ENCODE data around the gene KRTCAP2.
A peak's percentile ranks its signal among the peaks of the same experiment; 100 is the strongest.
"Not testable (repeated sequence)": the region's sequence is repeated elsewhere in the genome, so short reads cannot be mapped to it uniquely, and the experiment has no call there.

KRTCAP2 gene

DNA sequence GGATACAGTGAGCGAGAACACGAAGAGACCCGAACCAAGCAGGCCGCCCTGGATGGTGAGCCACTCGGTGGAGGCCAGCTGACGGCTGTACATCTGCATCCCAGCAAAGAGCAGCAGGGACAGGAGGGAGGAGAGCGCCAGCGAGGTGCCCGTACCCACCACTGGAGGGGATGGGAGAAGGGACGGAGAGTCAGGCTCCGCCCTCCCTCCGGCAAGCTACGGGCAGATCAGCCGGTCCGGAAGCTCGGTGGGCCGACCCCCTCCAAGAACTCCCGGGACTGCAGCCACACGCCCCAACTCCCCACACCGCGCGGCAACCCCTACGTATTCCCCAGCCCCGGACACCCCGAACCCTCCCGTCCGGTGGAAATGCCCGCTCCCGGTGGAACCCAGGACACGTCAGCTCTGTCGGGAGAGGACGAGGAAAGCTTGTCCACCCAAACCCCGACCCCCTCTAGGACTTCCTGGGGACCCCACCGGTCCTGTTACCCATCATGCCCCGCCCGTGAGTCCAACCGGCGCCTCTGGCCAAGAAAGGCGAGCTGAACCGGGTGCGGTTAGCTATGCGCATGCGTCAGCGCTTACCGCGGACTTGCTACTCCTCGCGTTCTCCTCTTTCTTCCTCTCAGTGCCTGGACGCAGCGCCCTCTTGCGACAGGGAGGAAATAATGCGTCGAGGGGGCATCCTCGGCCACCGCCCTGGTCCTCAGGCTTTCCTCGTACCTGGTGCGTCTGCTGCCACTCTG lies at the start of gene KRTCAP2:
KRTCAP2 (minus strand) TSS at position 573 of the 746 bp plus-strand sequence; CDS start at position 493, 80 bp downstream.
- DNase-seq (ENCODE audit: low read depth in 2 of 2): peak; percentile 92 to 93

DNA sequence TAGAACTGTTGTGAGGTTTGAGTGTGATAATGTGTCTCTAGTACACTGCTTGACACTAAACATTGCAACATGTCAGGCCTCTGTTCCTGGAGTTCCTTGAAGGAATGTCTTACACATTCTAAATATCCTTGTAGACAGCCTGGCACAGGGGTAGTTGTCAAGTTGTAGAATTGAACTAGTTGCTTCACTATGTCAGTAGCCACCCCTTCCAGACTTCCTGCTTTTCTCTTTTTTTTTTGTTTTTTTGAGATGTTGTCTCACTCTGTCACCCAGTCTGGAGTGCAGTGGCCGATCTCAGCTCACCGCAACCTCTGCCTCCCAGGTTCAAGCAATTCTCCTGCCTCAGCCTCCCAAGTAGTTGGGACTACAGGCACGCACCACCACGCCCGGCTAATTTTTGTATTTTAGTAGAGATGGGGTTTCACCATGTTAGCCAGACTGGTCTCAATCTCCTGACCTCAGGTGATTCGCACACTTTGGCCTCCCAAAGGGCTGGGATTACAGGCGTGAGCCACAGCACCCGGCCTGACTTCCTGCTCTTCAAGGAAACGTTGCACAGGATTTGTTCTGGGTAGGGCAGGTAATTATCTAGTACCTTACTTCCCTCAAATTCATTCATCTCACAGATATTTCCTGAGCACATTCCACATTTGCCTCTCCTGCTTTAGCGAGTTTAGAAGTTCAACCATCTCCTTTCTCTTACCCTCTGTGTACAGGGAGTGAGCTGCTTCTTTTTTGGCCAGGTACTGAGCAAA lies 47.3 kb upstream of the KRTCAP2 start:
- not testable (repeated sequence) for DNase-seq (ENCODE audit: low read depth in 2 of 2)

DNA sequence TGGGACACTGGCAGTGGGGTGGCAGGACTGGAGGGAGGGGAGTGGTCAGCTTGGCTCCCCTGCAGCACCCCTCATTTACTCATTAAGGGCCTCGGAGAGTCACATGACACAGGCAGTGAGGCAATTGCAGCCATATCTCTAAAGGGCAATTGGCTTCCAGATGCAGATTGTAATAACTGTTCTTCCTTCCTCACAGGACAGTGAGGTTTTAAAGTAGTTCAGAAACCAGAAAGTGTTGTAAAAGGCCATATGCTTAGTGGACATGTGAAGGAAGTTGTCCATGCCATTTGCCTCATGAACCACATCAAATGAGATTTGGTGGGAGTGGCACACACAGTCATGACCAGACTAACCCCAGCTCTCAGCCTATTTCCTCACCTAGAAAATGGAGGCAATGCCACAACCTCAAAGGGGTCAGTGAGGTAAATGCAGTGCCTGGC lies 46.5 kb upstream of the KRTCAP2 start:
- no peak for DNase-seq (ENCODE audit: low read depth in 2 of 2)

DNA sequence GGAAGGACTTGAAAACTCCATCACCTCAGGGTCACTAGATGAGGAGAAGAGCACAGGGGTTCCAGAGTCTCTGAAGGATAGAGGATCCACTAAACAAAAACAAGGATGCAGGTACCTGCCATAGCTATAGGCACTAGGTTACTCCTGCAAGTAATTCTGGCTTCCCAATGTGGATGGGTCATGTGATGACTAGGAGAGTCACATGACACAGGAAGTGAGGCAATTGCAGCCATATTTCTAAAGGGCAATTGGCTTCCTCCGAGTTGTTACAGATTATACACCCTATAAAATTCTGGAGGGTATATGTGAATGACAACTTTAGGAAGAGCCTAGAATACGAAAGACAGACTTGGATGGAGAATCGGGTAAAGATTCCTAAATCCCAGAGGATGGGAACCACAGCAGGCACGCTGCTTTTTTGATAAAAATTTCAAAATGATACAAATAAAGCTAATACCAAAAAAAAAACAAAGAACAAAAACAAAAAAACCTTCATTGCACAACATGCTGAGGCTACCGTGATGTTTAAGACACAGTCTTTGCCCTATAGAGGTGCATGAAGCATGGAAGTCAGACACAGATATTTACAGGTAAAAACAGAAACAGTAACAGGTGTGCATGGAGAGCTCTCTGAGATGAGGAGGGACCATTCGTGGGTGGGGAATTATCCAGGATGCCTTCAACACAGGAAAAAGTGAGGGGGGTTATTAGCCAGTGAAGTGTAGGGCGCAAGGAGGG lies 45.9 kb upstream of the KRTCAP2 start:
- DNase-seq (ENCODE audit: low read depth in 2 of 2): no peak

DNA sequence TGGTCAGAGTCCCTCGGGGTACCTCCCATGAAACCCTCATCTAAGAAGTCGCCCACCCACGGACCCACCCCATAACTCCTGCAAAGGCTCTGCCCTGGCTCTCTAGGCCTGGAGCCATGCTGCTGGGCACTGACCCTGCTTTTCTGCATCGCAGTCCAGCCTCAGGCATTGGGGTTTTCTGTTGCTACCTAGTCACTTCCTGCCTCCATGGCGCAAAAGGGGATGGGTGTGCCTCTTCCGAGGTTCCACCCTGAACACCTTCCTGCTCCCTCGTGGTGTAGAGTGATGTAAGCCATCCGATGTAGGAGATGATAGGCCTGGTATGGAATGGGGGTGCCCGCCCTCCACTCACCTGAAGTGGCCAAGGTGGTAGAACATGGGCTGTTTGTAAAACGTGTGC lies 41.6 kb upstream of the KRTCAP2 start:
- DNase-seq (ENCODE audit: low read depth in 2 of 2): not testable (repeated sequence)

DNA sequence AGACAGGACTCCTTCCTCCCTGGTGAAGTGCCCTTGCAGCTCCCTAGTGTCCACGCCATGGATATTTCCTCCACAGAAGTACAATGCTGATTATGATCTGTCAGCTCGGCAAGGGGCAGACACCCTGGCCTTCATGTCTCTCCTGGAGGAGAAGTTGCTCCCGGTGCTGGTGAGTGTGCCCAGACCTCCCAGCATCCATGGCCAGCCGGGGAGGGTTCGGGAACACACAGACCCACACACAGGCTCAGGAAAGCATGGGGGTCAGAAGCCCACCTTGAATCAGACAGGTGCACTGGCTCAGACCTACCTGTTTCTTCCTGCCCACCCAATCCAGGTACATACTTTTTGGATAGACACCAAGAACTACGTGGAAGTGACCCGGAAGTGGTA lies 38.9 kb upstream of the KRTCAP2 start:
- not testable (repeated sequence) for DNase-seq (ENCODE audit: low read depth in 2 of 2)

DNA sequence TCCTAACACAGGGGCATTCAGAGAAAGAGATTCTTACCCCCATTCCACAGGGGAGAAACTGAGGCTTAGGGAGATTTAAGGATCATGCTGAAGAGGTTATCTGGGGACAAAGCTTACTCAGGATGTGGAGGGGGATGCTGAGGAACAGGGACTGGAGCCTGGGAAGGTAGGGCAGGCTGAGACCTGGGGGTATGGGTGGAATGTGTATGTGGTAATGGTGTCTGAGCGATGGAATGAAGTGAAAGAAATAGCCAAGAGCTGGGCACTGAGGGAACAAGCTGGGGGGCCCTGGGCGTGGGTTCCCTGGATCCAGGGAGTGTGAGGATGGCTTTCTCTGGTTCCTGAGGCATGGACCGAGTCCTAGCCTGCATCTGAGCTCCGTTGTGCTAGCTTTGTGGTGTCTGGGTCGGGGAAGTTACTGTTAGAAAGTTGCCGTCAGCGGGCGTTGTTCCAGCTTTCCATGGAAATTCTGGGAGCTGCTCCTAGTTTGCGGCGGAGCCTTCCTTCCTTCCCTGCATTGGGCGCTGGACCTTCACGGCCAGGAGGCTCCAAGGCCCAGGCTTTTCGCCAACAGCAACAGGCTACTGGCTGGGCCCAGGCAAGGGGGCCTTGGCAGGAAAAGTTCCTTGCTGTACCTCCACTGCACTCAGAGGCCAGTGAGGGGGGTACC lies 38.4 kb upstream of the KRTCAP2 start:
- not testable (repeated sequence) for DNase-seq (ENCODE audit: low read depth in 2 of 2)

DNA sequence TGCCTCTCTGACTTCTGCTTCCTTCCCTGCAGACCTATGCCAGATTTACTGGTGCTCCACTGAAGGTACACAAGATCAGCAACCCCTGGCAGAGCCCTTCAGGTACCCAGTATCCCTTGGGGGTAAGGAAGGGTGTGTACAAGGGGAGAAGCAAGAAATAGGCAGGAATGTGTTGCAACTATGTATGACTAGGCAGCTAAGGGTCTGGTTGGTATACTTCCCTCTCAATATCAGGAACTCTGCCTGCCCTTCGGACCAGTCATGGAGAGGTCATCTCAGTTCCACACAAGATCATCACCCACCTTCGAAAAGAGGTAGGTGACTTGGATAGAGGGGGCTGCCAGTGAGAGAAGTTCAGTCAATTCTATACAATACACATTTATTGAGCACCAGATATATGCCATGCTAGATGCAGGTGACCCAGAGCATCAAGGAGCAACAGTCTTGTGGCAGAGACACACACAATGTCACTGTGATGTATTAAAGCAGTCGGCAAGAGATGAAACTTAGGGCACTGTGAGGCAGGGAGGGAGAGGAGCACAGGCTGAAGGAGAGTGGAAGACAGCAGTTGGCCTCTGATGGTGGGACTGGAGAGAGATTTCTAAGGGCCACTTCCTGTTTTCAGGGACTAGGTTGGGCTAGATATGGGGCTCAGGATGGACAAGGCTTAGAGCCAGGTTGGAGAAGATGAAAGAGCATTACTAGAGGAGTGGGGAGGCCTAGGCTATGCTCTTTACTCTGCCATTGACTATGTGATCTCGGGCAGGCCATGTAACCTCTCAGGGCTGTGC lies 37.4 kb upstream of the KRTCAP2 start:
- no peak for DNase-seq (ENCODE audit: low read depth in 2 of 2)

DNA sequence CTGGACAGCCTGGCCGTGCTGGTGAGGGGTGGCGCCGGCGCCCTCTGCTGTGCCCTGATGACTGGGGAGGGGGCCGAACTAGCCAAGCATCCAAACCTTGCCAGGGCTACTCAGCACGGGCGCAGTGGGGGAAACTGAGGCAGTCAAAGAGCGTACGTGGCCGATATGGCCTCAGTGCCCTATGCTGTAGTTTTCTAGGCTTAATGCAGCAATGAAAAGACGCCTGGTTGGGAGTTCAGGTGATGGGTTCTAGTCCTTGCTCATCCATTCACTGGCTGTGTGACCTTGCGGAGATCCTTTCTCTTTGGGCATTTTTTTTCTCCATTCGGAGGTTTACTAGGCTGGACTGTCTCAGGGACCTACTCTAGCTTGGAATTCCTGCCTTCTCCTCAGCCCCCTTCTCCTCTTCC lies 36.2 kb upstream of the KRTCAP2 start:
- DNase-seq (ENCODE audit: low read depth in 2 of 2): no peak

DNA sequence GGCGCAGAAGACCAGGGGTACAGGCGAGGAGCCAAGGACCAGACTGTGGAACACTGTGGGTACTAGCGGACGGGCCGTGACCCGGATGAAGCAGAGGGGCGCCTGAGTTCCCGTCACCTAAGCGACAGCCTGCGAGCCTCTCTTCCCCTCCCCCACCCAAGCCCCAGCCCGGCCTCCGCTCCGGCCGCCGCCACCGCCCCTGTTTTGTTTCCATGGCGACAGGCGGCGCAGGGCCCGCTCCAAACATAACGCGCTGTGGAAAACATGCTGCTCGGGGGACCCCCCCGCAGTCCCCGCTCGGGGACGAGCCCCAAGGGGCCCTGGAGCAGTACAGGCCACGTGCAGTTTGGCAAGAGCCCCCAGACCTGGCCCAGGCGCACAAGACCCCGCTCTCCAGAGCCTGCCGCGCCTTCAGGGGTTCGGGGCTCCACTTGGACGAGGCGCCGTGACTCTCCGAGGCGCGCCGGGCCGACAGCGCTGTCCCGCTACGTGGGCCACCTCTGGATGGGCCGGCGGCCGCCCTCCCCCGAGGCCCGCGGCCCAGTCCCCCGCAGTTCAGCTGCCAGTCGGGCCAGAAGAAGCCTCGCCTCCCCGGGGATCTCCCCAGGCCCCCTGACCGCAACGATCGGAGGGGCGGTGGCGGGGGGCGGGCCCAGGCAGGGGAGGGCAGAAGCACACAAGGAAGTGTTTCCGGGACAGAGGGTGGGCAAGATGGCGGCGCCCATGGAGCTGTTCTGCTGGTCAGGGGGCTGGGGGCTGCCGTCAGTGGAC lies 35.6 kb upstream of the KRTCAP2 start, which contains the start of gene MTX1:
MTX1 (plus strand) TSS at position 155 of the 771 bp plus-strand sequence; CDS start at position 265, 110 bp downstream.
- DNase-seq (ENCODE audit: low read depth in 2 of 2): peak; percentile 78 to 86

DNA sequence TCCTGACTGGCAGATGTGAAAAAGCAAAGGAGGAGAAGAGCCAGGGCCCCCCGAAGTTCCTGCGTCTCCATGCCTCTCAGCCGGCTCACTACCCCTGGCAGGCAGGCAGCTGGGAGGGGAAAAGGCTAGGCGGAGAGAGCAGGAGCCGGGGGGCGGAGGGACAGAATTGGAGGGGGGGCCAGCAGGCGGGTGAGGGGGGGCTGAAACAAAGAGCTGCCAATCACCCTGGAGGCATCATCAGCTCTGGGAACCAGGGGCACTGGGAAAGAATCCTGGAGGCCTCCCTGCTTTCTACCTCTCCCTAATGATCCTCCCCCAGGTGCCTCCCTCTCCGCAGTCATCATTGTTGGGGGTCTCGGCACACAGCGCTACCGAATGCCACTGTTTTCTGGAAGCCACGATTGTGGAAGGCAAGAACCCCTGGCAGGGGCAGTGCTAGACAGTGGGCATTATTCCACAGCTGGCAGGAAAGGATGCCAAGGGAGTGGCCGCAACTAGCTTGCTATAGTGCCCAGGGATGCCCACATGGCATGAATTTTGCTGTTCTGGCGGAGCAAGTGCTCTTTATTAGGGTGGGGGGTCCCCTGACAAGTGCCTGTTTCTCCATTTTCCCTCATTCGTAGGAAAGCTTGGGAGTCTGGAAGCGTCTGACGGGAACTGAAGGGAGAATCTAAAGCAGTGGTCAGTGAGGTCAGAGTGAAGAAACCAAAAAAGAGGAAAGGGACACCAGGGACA lies 34.9 kb upstream of the KRTCAP2 start, which contains the start of gene THBS3:
THBS3 (minus strand) TSS at position 92 of the 735 bp plus-strand sequence; CDS start at position 71, 21 bp downstream.
- no peak for DNase-seq (ENCODE audit: low read depth in 2 of 2)

DNA sequence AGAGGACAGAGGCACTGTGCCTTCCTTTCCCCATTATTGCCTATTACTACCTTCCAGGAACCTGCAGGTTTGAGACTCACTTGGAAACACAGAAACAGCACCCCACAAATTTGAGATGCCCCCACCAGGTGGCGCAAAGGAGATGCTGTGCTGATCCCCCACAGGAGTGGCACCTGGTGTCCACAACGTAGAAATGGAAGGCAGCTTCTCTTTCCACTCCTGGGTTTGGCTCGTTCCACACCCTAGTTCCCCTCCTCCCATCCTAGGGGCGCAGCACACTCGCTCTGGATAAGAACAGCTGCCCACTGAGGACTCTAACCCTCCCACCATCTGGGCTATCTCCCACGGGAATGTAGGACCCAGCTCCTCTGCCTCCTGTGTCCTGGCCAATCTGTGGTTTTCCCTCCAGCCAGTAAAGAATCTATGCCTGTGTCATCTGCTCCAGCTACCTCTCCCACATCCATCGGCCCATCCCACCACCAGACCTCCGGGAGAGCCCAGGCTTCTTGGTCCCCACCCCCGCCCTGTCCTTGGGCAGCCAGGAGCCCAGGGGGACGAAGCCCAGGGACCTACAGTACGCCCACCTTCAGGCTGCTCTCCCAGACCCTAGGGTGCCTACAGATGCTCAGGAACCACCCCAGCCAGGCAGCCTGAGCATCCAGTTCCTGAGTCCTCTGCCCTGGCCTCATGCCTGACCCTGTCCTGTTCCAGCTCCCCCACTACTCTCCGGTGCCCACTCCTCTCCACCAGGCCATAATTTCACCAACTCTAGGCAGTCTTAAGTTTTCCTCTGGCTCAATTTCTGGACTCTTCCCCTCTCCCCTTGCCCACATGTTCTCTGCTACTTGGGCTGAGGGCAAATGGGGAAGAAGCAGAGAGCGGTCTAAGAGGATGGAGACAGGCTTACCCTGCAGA lies 34.0 kb upstream of the KRTCAP2 start:
- DNase-seq (ENCODE audit: low read depth in 2 of 2): peak; percentile 77 to 85

DNA sequence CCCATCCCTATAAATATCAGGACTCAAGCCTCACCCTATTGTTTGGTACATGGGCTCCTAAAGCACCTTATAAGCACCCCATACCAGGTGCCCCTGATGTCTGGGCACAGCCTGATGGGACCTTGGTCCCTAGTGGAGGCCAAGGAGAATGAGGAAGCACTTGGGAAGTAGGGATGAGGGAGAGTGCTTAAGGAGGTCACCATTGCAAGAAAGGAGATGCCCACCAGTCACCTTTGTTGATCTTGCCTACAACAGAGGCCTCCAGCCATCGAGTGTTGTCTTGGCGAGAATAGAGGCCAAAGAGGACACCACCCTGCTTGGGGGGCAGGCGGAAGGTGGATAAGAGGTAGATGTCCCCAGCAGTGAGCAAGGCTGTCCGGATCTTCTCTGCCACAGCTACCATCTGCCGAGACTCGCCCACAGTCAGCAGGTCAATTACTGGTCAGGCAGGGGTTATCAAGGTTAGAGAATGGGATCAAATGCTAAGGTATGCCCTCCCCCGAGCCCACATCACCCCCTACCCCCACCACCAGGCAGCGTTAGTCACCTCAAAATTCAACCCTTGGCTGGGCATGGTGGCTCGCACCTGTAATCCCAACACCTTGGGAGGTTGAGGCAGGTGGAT lies 33.0 kb upstream of the KRTCAP2 start:
- no peak for DNase-seq (ENCODE audit: low read depth in 2 of 2)

DNA sequence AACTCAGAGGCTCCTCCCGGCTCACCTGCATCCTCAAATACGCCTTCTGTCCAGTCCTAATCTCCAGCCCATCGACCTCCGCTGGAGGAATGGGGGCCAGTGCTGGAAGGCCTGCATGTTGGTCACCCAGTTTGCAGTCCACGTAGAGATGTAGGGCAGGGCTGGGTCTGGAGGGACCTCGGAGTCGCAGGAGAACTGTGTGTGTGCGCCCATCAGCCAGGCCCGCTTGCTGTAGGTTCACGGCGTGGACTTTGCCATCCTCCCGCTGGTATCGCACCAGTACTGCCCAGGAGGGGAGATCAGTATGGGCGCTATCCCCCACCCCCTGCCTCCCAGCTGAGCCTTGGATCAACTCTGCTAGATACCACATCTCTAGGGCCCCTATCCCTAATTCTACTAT lies 31.9 kb upstream of the KRTCAP2 start:
- no peak for DNase-seq (ENCODE audit: low read depth in 2 of 2)

DNA sequence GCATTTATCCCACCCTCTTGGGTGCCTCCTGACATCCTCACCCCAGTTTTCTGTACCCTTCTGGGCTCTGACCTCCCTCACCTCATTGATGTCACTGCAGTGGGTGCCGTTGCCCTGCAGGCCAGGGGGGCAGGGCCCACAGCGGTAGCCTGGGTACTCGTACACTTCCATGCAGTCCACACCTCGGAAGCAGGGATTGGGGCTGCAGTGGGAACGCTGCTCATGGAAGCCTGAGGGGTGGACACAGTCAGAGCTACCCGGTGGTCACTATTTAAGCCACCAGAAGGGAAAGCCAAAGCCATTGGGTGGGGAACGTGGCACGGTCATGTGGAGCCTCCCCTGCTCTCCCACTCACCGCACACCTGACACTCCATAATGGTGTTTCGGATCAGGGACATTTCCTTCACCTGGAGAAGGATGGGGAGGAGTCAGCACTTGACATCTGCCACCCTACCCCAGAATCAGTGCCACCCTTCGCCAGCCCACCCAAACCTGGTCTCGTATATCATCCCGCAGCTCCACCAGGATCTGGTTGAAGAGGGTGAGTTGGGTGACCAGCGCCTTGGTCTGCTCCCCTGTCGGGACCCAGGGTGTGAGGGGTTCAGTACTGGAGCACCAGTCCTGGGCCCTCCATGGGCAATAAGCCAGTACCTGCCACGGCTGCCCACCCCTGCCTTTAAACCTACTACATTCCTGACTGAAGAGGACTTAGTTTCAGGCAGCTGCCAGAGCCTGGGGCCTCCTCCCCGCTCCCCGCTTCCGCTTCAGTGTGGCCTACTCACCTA lies 29.8 kb upstream of the KRTCAP2 start:
- DNase-seq (ENCODE audit: low read depth in 2 of 2): no peak

DNA sequence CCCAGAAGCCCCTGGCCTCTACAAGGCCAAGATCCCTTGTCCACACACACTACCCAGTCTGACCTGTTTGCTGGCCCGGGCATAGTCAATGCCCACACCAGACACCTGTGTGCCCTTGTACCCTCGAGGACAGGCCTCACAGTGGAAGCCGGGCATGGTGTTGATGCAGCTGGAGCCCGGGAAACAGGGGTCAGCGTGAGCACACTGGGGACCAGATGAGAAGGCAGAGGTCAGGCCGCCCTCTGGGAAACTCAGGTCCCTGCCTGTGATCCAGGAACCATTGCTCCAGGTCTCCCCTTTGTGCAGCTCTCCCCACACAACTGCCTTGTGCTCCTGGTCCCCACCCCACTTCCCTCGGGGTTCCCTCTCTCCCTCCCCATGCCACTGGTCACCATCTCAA lies 29.1 kb upstream of the KRTCAP2 start:
- no peak for DNase-seq (ENCODE audit: low read depth in 2 of 2)

DNA sequence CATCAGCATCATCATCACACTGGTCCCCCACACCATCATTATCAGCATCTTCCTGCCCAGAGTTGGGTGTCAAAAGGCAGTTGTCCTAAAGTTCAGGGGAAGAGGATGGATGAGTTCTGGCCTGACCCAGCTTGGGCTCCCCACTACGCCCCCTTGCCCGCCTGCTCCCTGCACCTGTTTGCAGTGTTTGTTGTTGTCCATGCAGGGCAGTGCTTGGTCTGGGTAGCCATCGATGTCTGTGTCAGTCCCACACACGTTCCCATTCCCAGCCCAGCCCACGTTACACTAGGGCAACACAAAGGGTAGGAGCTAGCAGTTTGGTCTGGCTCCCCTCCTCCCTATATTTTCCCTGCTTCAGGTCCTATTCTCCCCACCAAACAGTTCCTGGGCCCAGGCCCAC lies 27.8 kb upstream of the KRTCAP2 start:
- DNase-seq (ENCODE audit: low read depth in 2 of 2): no peak

Measured in stimulated activated CD8-positive, alpha-beta memory T cell treated with anti-CD3 and anti-CD28 coated beads, Interleukin-7, amount 100 ng/mL, for 4 hours (primary cell).